Measurements from ENCODE around the gene IL23R.

Gene IL23R

GRCh38 chr1:67150931-67151330 lies 15.3 kb upstream of the IL23R start:
- no peak overlapping the region for H3K4me3 ChIP-seq (ENCODE audit: low read depth, low read length)
- H3K9ac ChIP-seq (ENCODE audit: low read depth, low read length) = no peak overlapping the region
- no peaks in the 10 kb centered on the region for H3K36me3 ChIP-seq (ENCODE audit: control insufficient read depth, insufficient read depth, low read length)
- H3K9me3 ChIP-seq (ENCODE audit: control insufficient read depth, insufficient read depth, low read length) = no peaks in the 10 kb centered on the region
- H3K4me1 ChIP-seq (ENCODE audit: control insufficient read depth, insufficient read depth, low read length) = no peaks in the 10 kb centered on the region
- H3K27me3 ChIP-seq (ENCODE audit: control insufficient read depth, insufficient read depth, low read length) = no peaks in the 10 kb centered on the region

- Histone ChIP-seq H3K4me1 (ENCODE audit: control insufficient read depth, insufficient read depth, low read length) (no peaks in the 10 kb centered on the region), H3K9me3 (ENCODE audit: control insufficient read depth, insufficient read depth, low read length) (no peaks in the 10 kb centered on the region), H3K9ac (ENCODE audit: low read depth, low read length) (no peak overlapping the region)
Measured at GRCh38 chr1:67158401-67158800, 7.9 kb upstream of the IL23R start.

DNA sequence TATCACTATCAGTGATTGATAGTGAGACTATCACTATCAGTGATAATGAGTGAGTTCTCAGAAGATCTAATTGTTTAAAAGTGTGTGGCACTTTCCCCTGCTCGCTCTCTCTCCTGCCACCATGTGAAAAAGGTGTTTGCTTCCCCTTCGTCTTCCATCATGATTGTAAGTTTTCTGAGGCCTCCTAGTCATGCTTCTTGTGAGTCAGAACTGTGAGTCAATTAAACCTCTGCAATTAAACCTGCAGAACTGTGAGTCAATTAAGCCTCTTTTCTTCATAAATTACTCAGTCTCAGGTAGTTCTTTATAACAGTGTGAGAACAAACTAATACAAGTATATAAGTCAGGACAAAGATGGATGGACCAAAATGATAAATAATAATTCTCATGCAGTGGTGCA lies 7.0 kb upstream of the IL23R start:
- H3K9ac ChIP-seq (ENCODE audit: low read depth, low read length) = no peak overlapping the region
- no peak overlapping the region for H3K4me3 ChIP-seq (ENCODE audit: low read depth, low read length)
- H3K9me3 ChIP-seq (ENCODE audit: control insufficient read depth, insufficient read depth, low read length) = no peaks in the 10 kb centered on the region
- no peaks in the 10 kb centered on the region for H3K36me3 ChIP-seq (ENCODE audit: control insufficient read depth, insufficient read depth, low read length)
- no peaks in the 10 kb centered on the region for H3K4me1 ChIP-seq (ENCODE audit: control insufficient read depth, insufficient read depth, low read length)
- H3K27me3 ChIP-seq (ENCODE audit: control insufficient read depth, insufficient read depth, low read length) = no peaks in the 10 kb centered on the region

More at GRCh38 chr1:67158401-67158800, 7.9 kb upstream of the IL23R start:
- Histone ChIP-seq H3K36me3 (ENCODE audit: control insufficient read depth, insufficient read depth, low read length) (no peaks in the 10 kb centered on the region), H3K27me3 (ENCODE audit: control insufficient read depth, insufficient read depth, low read length) (no peaks in the 10 kb centered on the region), H3K4me3 (ENCODE audit: low read depth, low read length) (no peak overlapping the region)

DNA sequence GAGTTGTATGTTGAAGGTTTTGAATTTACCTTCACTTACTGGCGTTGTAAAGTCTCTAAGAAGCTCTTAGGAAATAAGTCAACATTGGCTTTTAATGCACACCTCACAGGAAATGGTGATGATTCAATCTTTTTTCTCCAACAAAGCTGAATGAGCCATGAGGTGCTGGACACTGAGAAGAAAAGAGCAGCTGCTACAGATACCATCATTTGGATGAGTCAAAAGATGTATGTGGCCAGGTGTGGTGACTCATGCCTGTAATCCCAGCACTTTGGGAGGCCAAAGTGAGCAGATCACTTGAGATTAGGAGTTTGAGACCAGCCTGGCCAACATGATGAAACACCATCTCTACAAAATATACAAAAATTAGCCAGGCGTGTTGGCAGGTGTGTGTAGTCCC lies 3.3 kb upstream of the IL23R start:
- Histone ChIP-seq H3K9ac (ENCODE audit: low read depth, low read length) (no peak overlapping the region), H3K4me1 (ENCODE audit: control insufficient read depth, insufficient read depth, low read length) (no peaks in the 10 kb centered on the region), H3K9me3 (ENCODE audit: control insufficient read depth, insufficient read depth, low read length) (no peaks in the 10 kb centered on the region), H3K4me3 (ENCODE audit: low read depth, low read length) (no peak overlapping the region), H3K36me3 (ENCODE audit: control insufficient read depth, insufficient read depth, low read length) (no peaks in the 10 kb centered on the region), H3K27me3 (ENCODE audit: control insufficient read depth, insufficient read depth, low read length) (no peaks in the 10 kb centered on the region)

GRCh38 chr1:67165468-67166041 lies 699 bp upstream of the IL23R start:
- Histone ChIP-seq H3K36me3 (ENCODE audit: control insufficient read depth, insufficient read depth, low read length) (no peaks in the 10 kb centered on the region), H3K4me1 (ENCODE audit: control insufficient read depth, insufficient read depth, low read length) (no peaks in the 10 kb centered on the region), H3K27me3 (ENCODE audit: control insufficient read depth, insufficient read depth, low read length) (no peaks in the 10 kb centered on the region), H3K4me3 (ENCODE audit: low read depth, low read length) (no peak overlapping the region), H3K9me3 (ENCODE audit: control insufficient read depth, insufficient read depth, low read length) (no peaks in the 10 kb centered on the region), H3K9ac (ENCODE audit: low read depth, low read length) (no peak overlapping the region)

DNA sequence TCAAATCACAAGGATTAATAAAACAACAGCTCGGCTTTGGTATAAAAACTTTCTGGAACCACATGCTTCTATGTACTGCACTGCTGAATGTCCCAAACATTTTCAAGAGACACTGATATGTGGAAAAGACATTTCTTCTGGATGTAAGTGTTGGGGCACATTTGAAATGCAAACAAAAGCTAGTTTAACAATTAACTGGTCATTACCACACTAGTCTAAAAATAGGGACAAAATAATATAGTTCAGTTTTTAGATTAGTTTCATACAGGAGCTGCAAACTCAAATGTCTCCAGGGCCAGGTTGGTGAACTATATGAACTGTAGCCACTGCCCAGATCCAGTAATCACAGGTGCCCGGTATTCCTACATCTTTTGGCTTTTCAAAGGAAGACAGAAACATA lies 3.2 kb downstream of the IL23R start:
- Histone ChIP-seq H3K36me3 (ENCODE audit: control insufficient read depth, insufficient read depth, low read length) (no peaks in the 10 kb centered on the region), H3K9me3 (ENCODE audit: control insufficient read depth, insufficient read depth, low read length) (no peaks in the 10 kb centered on the region), H3K27me3 (ENCODE audit: control insufficient read depth, insufficient read depth, low read length) (no peaks in the 10 kb centered on the region), H3K4me1 (ENCODE audit: control insufficient read depth, insufficient read depth, low read length) (no peaks in the 10 kb centered on the region), H3K9ac (ENCODE audit: low read depth, low read length) (no peak overlapping the region), H3K4me3 (ENCODE audit: low read depth, low read length) (no peak overlapping the region)

- Histone ChIP-seq H3K4me1 (ENCODE audit: control insufficient read depth, insufficient read depth, low read length) (no peaks in the 10 kb centered on the region), H3K36me3 (ENCODE audit: control insufficient read depth, insufficient read depth, low read length) (no peaks in the 10 kb centered on the region), H3K9ac (ENCODE audit: low read depth, low read length) (no peak overlapping the region), H3K9me3 (ENCODE audit: control insufficient read depth, insufficient read depth, low read length) (no peaks in the 10 kb centered on the region), H3K4me3 (ENCODE audit: low read depth, low read length) (no peak overlapping the region), H3K27me3 (ENCODE audit: control insufficient read depth, insufficient read depth, low read length) (no peaks in the 10 kb centered on the region)
Measured at GRCh38 chr1:67169932-67170331, 3.7 kb downstream of the IL23R start.

- Histone ChIP-seq H3K9ac (ENCODE audit: low read depth, low read length) (no peak overlapping the region), H3K4me1 (ENCODE audit: control insufficient read depth, insufficient read depth, low read length) (no peaks in the 10 kb centered on the region), H3K27me3 (ENCODE audit: control insufficient read depth, insufficient read depth, low read length) (no peaks in the 10 kb centered on the region), H3K4me3 (ENCODE audit: low read depth, low read length) (no peak overlapping the region), H3K36me3 (ENCODE audit: control insufficient read depth, insufficient read depth, low read length) (no peaks in the 10 kb centered on the region), H3K9me3 (ENCODE audit: control insufficient read depth, insufficient read depth, low read length) (no peaks in the 10 kb centered on the region)
Measured at GRCh38 chr1:67170751-67171573, 4.7 kb downstream of the IL23R start.

- Histone ChIP-seq H3K4me3 (ENCODE audit: low read depth, low read length) (no peak overlapping the region), H3K4me1 (ENCODE audit: control insufficient read depth, insufficient read depth, low read length) (no peaks in the 10 kb centered on the region), H3K36me3 (ENCODE audit: control insufficient read depth, insufficient read depth, low read length) (no peaks in the 10 kb centered on the region), H3K27me3 (ENCODE audit: control insufficient read depth, insufficient read depth, low read length) (no peaks in the 10 kb centered on the region), H3K9ac (ENCODE audit: low read depth, low read length) (no peak overlapping the region), H3K9me3 (ENCODE audit: control insufficient read depth, insufficient read depth, low read length) (no peaks in the 10 kb centered on the region)
Measured at GRCh38 chr1:67171574-67171955, 5.3 kb downstream of the IL23R start.

DNA sequence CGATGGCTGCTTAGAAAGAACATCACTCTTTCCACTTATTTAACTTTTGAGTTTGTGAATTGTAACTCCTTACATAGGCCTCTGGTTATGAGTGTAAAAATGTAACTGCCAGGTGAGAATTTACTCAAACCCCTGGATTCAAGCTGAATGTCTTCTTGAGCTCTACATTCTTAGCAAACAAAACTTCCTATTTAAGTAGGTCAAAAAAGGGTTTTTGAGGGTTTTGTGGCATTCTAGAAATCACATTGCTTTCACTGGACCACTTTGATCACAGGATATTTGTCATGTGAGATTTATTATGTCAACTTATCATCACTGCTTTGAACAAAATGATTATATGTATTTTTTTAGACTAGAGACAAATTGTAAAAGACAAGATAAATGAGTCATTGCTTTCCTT lies 5.7 kb downstream of the IL23R start:
- no peaks in the 10 kb centered on the region for H3K36me3 ChIP-seq (ENCODE audit: control insufficient read depth, insufficient read depth, low read length)
- no peaks in the 10 kb centered on the region for H3K27me3 ChIP-seq (ENCODE audit: control insufficient read depth, insufficient read depth, low read length)
- H3K4me1 ChIP-seq (ENCODE audit: control insufficient read depth, insufficient read depth, low read length) = no peaks in the 10 kb centered on the region
- H3K9me3 ChIP-seq (ENCODE audit: control insufficient read depth, insufficient read depth, low read length) = no peaks in the 10 kb centered on the region
- H3K4me3 ChIP-seq (ENCODE audit: low read depth, low read length) = no peak overlapping the region
- no peak overlapping the region for H3K9ac ChIP-seq (ENCODE audit: low read depth, low read length)

- Histone ChIP-seq H3K4me1 (ENCODE audit: control insufficient read depth, insufficient read depth, low read length) (no peaks in the 10 kb centered on the region), H3K9me3 (ENCODE audit: control insufficient read depth, insufficient read depth, low read length) (no peaks in the 10 kb centered on the region), H3K9ac (ENCODE audit: low read depth, low read length) (no peak overlapping the region), H3K4me3 (ENCODE audit: low read depth, low read length) (no peak overlapping the region), H3K27me3 (ENCODE audit: control insufficient read depth, insufficient read depth, low read length) (no peaks in the 10 kb centered on the region), H3K36me3 (ENCODE audit: control insufficient read depth, insufficient read depth, low read length) (no peaks in the 10 kb centered on the region)
Measured at GRCh38 chr1:67173988-67174387, 7.7 kb downstream of the IL23R start.

GRCh38 chr1:67174716-67175284 lies 8.5 kb downstream of the IL23R start:
- H3K4me1 ChIP-seq (ENCODE audit: control insufficient read depth, insufficient read depth, low read length) = no peaks in the 10 kb centered on the region
- no peaks in the 10 kb centered on the region for H3K36me3 ChIP-seq (ENCODE audit: control insufficient read depth, insufficient read depth, low read length)
- no peak overlapping the region for H3K4me3 ChIP-seq (ENCODE audit: low read depth, low read length)
- H3K27me3 ChIP-seq (ENCODE audit: control insufficient read depth, insufficient read depth, low read length) = no peaks in the 10 kb centered on the region
- H3K9me3 ChIP-seq (ENCODE audit: control insufficient read depth, insufficient read depth, low read length) = no peaks in the 10 kb centered on the region
- H3K9ac ChIP-seq (ENCODE audit: low read depth, low read length) = no peak overlapping the region

Data from iPS-15b (cell line).